Prostate gland (tissue), 2 donors: ENCODE data around the gene NEU1. TPM values are rescaled to one million over a fixed set of nuclear protein-coding genes. Genes with fewer than 3 reads are reported as not detected.
"Not testable (repeated sequence)": the region's sequence is repeated elsewhere in the genome, so short reads cannot be mapped to it uniquely, and the experiment has no call there.

Experiments used
- DNase-seq: peaks from one replicate; pipeline ENCODE4 v3.0.0-alpha.2; 2019; ENCODE audit warnings: low spot score
- H3K27ac ChIP-seq, 2 donors: fragments of 200-600 bp; sonication (generic); 2 replicates each; pipeline ENCODE4 v1.5.1; 2017 to 2019
- H3K27me3 ChIP-seq: fragments of 200-600 bp; sonication (generic); replicated peaks from 2 replicates; pipeline ENCODE4 v1.5.1; 2019; ENCODE audit not compliant: insufficient read depth
- H3K36me3 ChIP-seq, 2 donors: fragments of 200-600 bp; sonication (generic); 1 replicate in 1 of 2; 2 replicates in 1 of 2; pipeline versions ENCODE4 v1.5.1 to v1.8.1; 2017 to 2019
- H3K4me1 ChIP-seq: fragments of 200-600 bp; sonication (generic); replicated peaks from 2 replicates; pipeline ENCODE4 v1.5.1; 2019
- H3K4me3 ChIP-seq, 2 donors: fragments of 200-600 bp; sonication (generic); 2 replicates each; pipeline ENCODE4 v1.5.1; 2017 to 2019
- H3K9me3 ChIP-seq: fragments of 200-600 bp; sonication (generic); 2 replicates; pipeline ENCODE4 v1.5.1; 2017
- CTCF ChIP-seq, 4 experiments: fragments of 200-600 bp in 2 of 4; fragments of 450-650 bp in 2 of 4; sonication (generic) in 2 of 4; IDR thresholded peaks; 1 replicate in 3 of 4; 2 replicates in 1 of 4; pipeline ENCODE4 v1.5.1; 2016 to 2019; ENCODE audit warnings: antibody characterized with exemption in 4 of 4, mild to moderate bottlenecking in 2 of 4, moderate library complexity in 2 of 4
- POLR2A ChIP-seq: fragments of 450-650 bp; IDR thresholded peaks from one replicate; pipeline ENCODE4 v1.6.1; 2016; ENCODE audit warnings: antibody characterized with exemption, mild to moderate bottlenecking
- POLR2AphosphoS5 ChIP-seq: sonication (generic); formaldehyde crosslinking; IDR thresholded peaks from one replicate; pipeline ENCODE4 v1.6.1; 2017; ENCODE audit warnings: antibody characterized with exemption
- WGBS: methylation state at CpG from one replicate; pipeline ENCODE4 v1.1.5; 2018; 5-methylcytosine and 5-hydroxymethylcytosine counted together
- intact Hi-C: fragments of 100-400 bp; cut with DNase I; formaldehyde crosslinking; loops from one replicate; pipeline ENCODE4 v1.14.2; 2022
- total RNA-seq, 2 donors: library from RNA; depleted of rRNA; stranded (reverse); fragments of >200 nt; gene quantifications; one replicate each; pipeline ENCODE4 v1.1.0, GENCODE V29; 2016

The NEU1 gene
- total RNA-seq, 2 donors from 2014 or later: 88.4 to 117 TPM

- no peaks in the 10 kb centered on the region for H3K9me3 ChIP-seq
- H3K36me3 ChIP-seq: no peaks in the 10 kb centered on the region
- intact Hi-C loops: no loop called here
- no peaks in the 10 kb centered on the region for H3K27me3 ChIP-seq
- 50% methylated on average over 5 of the region's 5 CpGs for WGBS
- no peak overlapping the region for H3K4me3 ChIP-seq
- H3K4me1 ChIP-seq: peaks cover 19% of the 10 kb centered on the region
- TF ChIP-seq POLR2A (no peak), POLR2AphosphoS5 (peak; percentile 98)
- peak overlapping the region; percentile 98 for H3K27ac ChIP-seq
- DNase-seq: peak; percentile 66
Observed at GRCh38 chr6:31874836-31875572, 12.4 kb upstream of the NEU1 start.

GRCh38 chr6:31874084-31874670 lies 11.6 kb upstream of the NEU1 start:
- TF ChIP-seq POLR2A: no peak
- peak; percentile 22 for TF ChIP-seq POLR2AphosphoS5
- no peaks in the 10 kb centered on the region for H3K27me3 ChIP-seq
- H3K4me1 ChIP-seq: peaks cover 19% of the 10 kb centered on the region
- WGBS: 49% methylated on average over 4 of the region's 4 CpGs
- intact Hi-C loops: no loop called here
- no peak overlapping the region for H3K4me3 ChIP-seq
- no peaks in the 10 kb centered on the region for H3K36me3 ChIP-seq
- peak overlapping the region; percentile 98 for H3K27ac ChIP-seq
- DNase-seq: no peak
- H3K9me3 ChIP-seq: no peaks in the 10 kb centered on the region

GRCh38 chr6:31871046-31871659 lies 8.5 kb upstream of the NEU1 start:
- TF ChIP-seq POLR2A (no peak), POLR2AphosphoS5 (no peak), CTCF (IDR thresholded peaks at IDR 0.05) (no peak)
- WGBS: 56% methylated on average over 9 of the region's 9 CpGs
- no peak for DNase-seq
- H3K27ac ChIP-seq: peak overlapping the region; percentile 98
- H3K9me3 ChIP-seq: no peaks in the 10 kb centered on the region
- H3K36me3 ChIP-seq: no peaks in the 10 kb centered on the region
- no peaks in the 10 kb centered on the region for H3K27me3 ChIP-seq
- peaks cover 22% of the 10 kb centered on the region for H3K4me1 ChIP-seq
- H3K4me3 ChIP-seq: no peak overlapping the region
- intact Hi-C loops: no loop called here

- 46% methylated on average over 15 of the region's 16 CpGs for WGBS
- no peak for DNase-seq
Observed at GRCh38 chr6:31870385-31870921, 7.8 kb upstream of the NEU1 start.

GRCh38 chr6:31869343-31869742 lies 6.7 kb upstream of the NEU1 start:
- peaks cover 15% of the 10 kb centered on the region for H3K4me1 ChIP-seq
- no peaks in the 10 kb centered on the region for H3K27me3 ChIP-seq
- intact Hi-C loops: no loop called here
- H3K36me3 ChIP-seq: no peaks in the 10 kb centered on the region
- peak overlapping the region; percentile 71 to 98 for H3K27ac ChIP-seq
- no peak for DNase-seq
- no peaks in the 10 kb centered on the region for H3K9me3 ChIP-seq
- TF ChIP-seq POLR2AphosphoS5: no peak
- TF ChIP-seq POLR2A: no peak
- TF ChIP-seq CTCF (IDR thresholded peaks at IDR 0.05): no peak
- no peak overlapping the region for H3K4me3 ChIP-seq
- WGBS: 79% methylated on average over 8 of the region's 8 CpGs

More at GRCh38 chr6:31870385-31870921, 7.8 kb upstream of the NEU1 start:
- no peaks in the 10 kb centered on the region for H3K36me3 ChIP-seq
- peaks cover 22% of the 10 kb centered on the region for H3K4me1 ChIP-seq
- H3K27me3 ChIP-seq: no peaks in the 10 kb centered on the region
- peak overlapping the region; percentile 98 for H3K27ac ChIP-seq
- intact Hi-C loops: no loop called here
- no peak overlapping the region for H3K4me3 ChIP-seq
- no peaks in the 10 kb centered on the region for H3K9me3 ChIP-seq
- TF ChIP-seq POLR2A: no peak

GRCh38 chr6:31868658-31868971 lies 6.0 kb upstream of the NEU1 start:
- DNase-seq, H3K4me3 ChIP-seq, intact Hi-C loops, H3K36me3 ChIP-seq, H3K27me3 ChIP-seq, H3K9me3 ChIP-seq: not testable (repeated sequence)
- 92% methylated on average over 1 of the region's 1 CpG for WGBS
- H3K27ac ChIP-seq: peak overlapping the region; percentile 71 to 98
- peaks cover 12% of the 10 kb centered on the region for H3K4me1 ChIP-seq
